B cell (primary cell): Measurements from ENCODE around the gene FBXO24. TPM values are rescaled to one million over a fixed set of nuclear protein-coding genes. Genes with fewer than 3 reads are reported as not detected.

Experiments used
- ATAC-seq: fragments of 200-7000 bp; cut with Tn5 transposase; one replicate; pipeline ENCODE4 v1.10.0; 2021; ENCODE audit warnings: low read depth, mild to moderate bottlenecking, moderate number of reproducible peaks, moderate library complexity
- CTCF ChIA-PET: fragments of 350-600 bp; sonication (Branson Sonifier 250); formaldehyde crosslinking; loops from one replicate; lab custom pipeline; 2021; ENCODE audit warnings: antibody characterized with exemption, inconsistent platforms; lab: Charles Lee
- POLR2A ChIA-PET: fragments of 350-600 bp; sonication (Branson Sonifier 250); formaldehyde crosslinking; loops from one replicate; lab custom pipeline; 2021; ENCODE audit warnings: antibody characterized with exemption; lab: Charles Lee
- DNase-seq: peaks from one replicate; pipeline ENCODE4 v3.0.0; 2013
- H2AFZ ChIP-seq: 2 replicates; pipeline ENCODE4 v1.6.1; 2012; ENCODE audit warnings: mild to moderate bottlenecking, low read depth, low read length; ENCODE audit not compliant: insufficient read depth, poor library complexity, severe bottlenecking
- H3K27ac ChIP-seq, 2 donors: 1 replicate in 1 of 2; 2 replicates in 1 of 2; pipeline ENCODE4 v1.5.1; 2012 to 2013; ENCODE audit warnings: low read length in 2 of 2, mild to moderate bottlenecking in 2 of 2, moderate library complexity in 1 of 2
- H3K27me3 ChIP-seq, 4 experiments: fragments of 200-600 bp in 1 of 4; sonication (generic) in 1 of 4; replicated peaks in 1 of 4; 1 replicate in 2 of 4; 2 replicates in 2 of 4; pipeline versions ENCODE4 v1.6.1 to v1.7.0; 2013 to 2016; ENCODE audit warnings: low read length in 3 of 4, mild to moderate bottlenecking in 2 of 4, mixed read lengths in 1 of 4, moderate library complexity in 1 of 4; ENCODE audit not compliant: insufficient read depth in 4 of 4, control insufficient read depth in 3 of 4; ENCODE audit errors: control extremely low read depth in 1 of 4
- H3K36me3 ChIP-seq, 2 experiments: replicated peaks in 1 of 2; 1 replicate in 1 of 2; 2 replicates in 1 of 2; pipeline versions ENCODE4 v1.6.1 to v1.7.1; 2013; ENCODE audit warnings: low read length in 1 of 2; ENCODE audit not compliant: insufficient read depth in 2 of 2, control insufficient read depth in 1 of 2; ENCODE audit errors: control extremely low read depth in 1 of 2, extremely low read depth in 1 of 2
- H3K4me1 ChIP-seq, 2 donors: fragments of 200-600 bp in 1 of 2; sonication (generic) in 1 of 2; 1 replicate in 1 of 2; 2 replicates in 1 of 2; pipeline versions ENCODE4 v1.5.1 to v1.6.1; 2013 to 2017; ENCODE audit warnings: low read length in 2 of 2; ENCODE audit not compliant: control insufficient read depth in 2 of 2, insufficient read depth in 2 of 2
- H3K4me2 ChIP-seq: replicated peaks from 2 replicates; pipeline ENCODE3; 2012; ENCODE audit warnings: mild to moderate bottlenecking, low read depth, low read length; ENCODE audit not compliant: poor library complexity, severe bottlenecking
- H3K4me3 ChIP-seq, 5 experiments: fragments of 200-600 bp in 1 of 5; sonication (generic) in 1 of 5; 1 replicate in 3 of 5; 2 replicates in 2 of 5; pipeline versions ENCODE4 v1.5.1 to v1.7.0; 2011 to 2016; ENCODE audit warnings: low read length in 4 of 5, mild to moderate bottlenecking in 4 of 5, low read depth in 2 of 5, control low read depth in 1 of 5, moderate library complexity in 1 of 5; ENCODE audit not compliant: insufficient read depth in 1 of 5; ENCODE audit errors: control extremely low read depth in 1 of 5, extremely low read depth in 1 of 5
- H3K79me2 ChIP-seq: fragments of 200-600 bp; sonication (generic); one replicate; pipeline ENCODE4 v1.6.0; 2016; ENCODE audit warnings: low read length; ENCODE audit not compliant: control insufficient read depth, insufficient read depth
- H3K9ac ChIP-seq: fragments of 200-600 bp; sonication (generic); 2 replicates; pipeline ENCODE4 v1.6.1; 2017; ENCODE audit warnings: mild to moderate bottlenecking, low read length, moderate library complexity
- H3K9me3 ChIP-seq, 3 donors: one replicate each; pipeline versions ENCODE4 v1.6.1 to v1.7.1; 2013; ENCODE audit warnings: low read length in 2 of 3; ENCODE audit not compliant: control insufficient read depth in 2 of 3, insufficient read depth in 1 of 3; ENCODE audit errors: control extremely low read depth in 1 of 3
- H4K20me1 ChIP-seq: 2 replicates; pipeline ENCODE4 v1.6.0; 2012; ENCODE audit warnings: mild to moderate bottlenecking, low read length; ENCODE audit not compliant: insufficient read depth, control insufficient read depth, poor library complexity, severe bottlenecking
- H3K27ac Mint-ChIP-seq: one replicate; pipeline ENCODE4 v1.8.0; 2021; ENCODE audit warnings: mixed read lengths
- H3K27me3 Mint-ChIP-seq: one replicate; pipeline ENCODE4 v1.8.0; 2021; ENCODE audit warnings: mixed read lengths
- H3K4me1 Mint-ChIP-seq: one replicate; pipeline ENCODE4 v1.8.0; 2021; ENCODE audit warnings: mixed read lengths
- H3K4me3 Mint-ChIP-seq: one replicate; pipeline ENCODE4 v1.8.0; 2021; ENCODE audit warnings: mixed read lengths
- H3K9me3 Mint-ChIP-seq: one replicate; pipeline ENCODE4 v1.8.0; 2022; ENCODE audit warnings: mixed read lengths; ENCODE audit not compliant: insufficient read depth
- EZH2 ChIP-seq: IDR thresholded peaks from 2 replicates; pipeline ENCODE4 v1.6.1; 2012; ENCODE audit warnings: borderline replicate concordance, low read depth, mild to moderate bottlenecking, moderate library complexity, low read length; ENCODE audit not compliant: insufficient read depth, poor library complexity, severe bottlenecking
- WGBS: methylation state at CpG from one replicate; pipeline ENCODE4 v1.1.5; 2013; ENCODE audit warnings: missing lambda C conversion rate; ENCODE audit not compliant: insufficient coverage; 5-methylcytosine and 5-hydroxymethylcytosine counted together
- intact Hi-C: fragments of 100-400 bp; cut with micrococcal nuclease; formaldehyde crosslinking; loops from one replicate; pipeline ENCODE4 v1.10.0; 2022
- polyA plus RNA-seq: library from polyadenylated mRNA; depleted of rRNA; stranded (reverse); fragments of >200 nt; gene quantifications from 2 replicates; pipeline ENCODE4 v1.2.3, GENCODE V29; 2012
- total RNA-seq, 2 donors: library from RNA; stranded (reverse); fragments of 120-200 nt in 1 of 2; gene quantifications; 1 replicate in 1 of 2; 2 replicates in 1 of 2; pipeline versions ENCODE4 v1.2.3 to v1.2.4, GENCODE V29; 2013 to 2022
- TF ChIP-seq, protein P1 (sequence below): fragments of 200-600 bp; IDR thresholded peaks from one replicate; pipeline ENCODE4 v1.8.0; 2022; ENCODE audit warnings: antibody characterized with exemption, mild to moderate bottlenecking

FBXO24 gene
- total and polyA plus RNA-seq, 2 donors (not counting 1 experiment from before 2014, with no cell fraction given) = 1.2 to 1.6 TPM

DNA sequence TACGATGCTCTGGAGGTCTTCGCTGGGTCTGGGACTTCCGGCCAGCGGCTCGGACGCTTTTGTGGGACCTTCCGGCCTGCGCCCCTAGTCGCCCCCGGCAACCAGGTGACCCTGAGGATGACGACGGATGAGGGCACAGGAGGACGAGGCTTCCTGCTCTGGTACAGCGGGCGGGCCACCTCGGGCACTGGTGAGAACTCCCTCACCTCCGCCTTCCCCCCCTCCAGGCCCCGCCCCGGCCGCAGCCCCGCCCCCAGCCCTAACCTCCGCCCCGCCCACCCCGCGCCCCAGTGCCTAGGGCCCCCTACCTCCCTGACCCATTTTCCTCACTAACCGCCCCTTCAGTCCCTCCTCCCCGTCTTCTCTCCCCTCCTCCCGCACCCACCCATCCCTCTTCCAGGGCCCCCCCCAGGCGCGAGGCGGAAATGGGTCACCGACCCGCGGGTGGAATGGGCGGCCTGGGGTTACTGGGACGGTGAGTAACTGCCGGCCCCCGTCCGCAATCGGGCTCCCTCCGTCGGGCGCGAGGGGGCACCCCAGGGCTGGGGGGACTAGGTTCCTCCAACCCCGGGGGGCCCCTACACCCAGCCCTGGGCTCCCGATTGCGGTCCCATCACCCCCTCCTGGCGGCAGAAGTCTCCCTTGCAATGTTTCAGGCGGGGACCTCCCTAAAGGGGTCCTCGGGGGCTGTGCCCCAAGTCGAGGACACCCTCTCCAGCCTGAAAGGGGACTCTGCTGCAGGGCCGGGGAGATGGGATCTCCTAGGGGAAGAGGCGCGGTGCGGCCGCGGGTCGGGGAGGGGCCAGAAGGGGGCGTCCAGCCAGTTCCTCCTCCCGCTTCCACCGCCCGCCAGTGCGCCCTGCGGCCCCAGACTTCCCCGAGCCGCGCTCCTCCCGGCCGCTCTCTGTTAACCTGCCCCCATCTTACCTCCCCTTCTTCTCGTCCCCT, 18.2 kb downstream of the FBXO24 start:
- Mint-ChIP-seq H3K9me3 (no peaks in the 10 kb centered on the region), H3K4me3 (peak overlapping the region; percentile 90), H3K27me3 (no peaks in the 10 kb centered on the region), H3K27ac (peak overlapping the region; percentile 80), H3K4me1 (peaks cover 12% of the 10 kb centered on the region)
- Histone ChIP-seq H3K9me3 (no peaks in the 10 kb centered on the region), H3K27ac (peak overlapping the region; percentile 43 to 54), H3K4me3 (peak overlapping the region; percentile 36 to 85 (median 75)), H2AFZ (peak overlapping the region; percentile 95), H4K20me1 (no peaks in the 10 kb centered on the region), H3K9ac (peak overlapping the region; percentile 80), H3K27me3 (no peaks in the 10 kb centered on the region), H3K79me2 (no peaks in the 10 kb centered on the region), H3K36me3 (no peaks in the 10 kb centered on the region), H3K4me2 (peak overlapping the region; percentile 99), H3K4me1 (peaks cover 15 to 25% of the 10 kb centered on the region in 2 donors)
- TF ChIP-seq EZH2 = no peak
- TF ChIP-seq, protein P1, sequence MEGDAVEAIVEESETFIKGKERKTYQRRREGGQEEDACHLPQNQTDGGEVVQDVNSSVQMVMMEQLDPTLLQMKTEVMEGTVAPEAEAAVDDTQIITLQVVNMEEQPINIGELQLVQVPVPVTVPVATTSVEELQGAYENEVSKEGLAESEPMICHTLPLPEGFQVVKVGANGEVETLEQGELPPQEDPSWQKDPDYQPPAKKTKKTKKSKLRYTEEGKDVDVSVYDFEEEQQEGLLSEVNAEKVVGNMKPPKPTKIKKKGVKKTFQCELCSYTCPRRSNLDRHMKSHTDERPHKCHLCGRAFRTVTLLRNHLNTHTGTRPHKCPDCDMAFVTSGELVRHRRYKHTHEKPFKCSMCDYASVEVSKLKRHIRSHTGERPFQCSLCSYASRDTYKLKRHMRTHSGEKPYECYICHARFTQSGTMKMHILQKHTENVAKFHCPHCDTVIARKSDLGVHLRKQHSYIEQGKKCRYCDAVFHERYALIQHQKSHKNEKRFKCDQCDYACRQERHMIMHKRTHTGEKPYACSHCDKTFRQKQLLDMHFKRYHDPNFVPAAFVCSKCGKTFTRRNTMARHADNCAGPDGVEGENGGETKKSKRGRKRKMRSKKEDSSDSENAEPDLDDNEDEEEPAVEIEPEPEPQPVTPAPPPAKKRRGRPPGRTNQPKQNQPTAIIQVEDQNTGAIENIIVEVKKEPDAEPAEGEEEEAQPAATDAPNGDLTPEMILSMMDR = peak; percentile 68
- ChIA-PET CTCF (interaction anchor here (0.8 to 2.5 kb wide), 13 partner anchors 8 to 122 kb away, joined by 3 to 11 read pairs (median 4); partner anchors contain the start of genes FBXO24, LRCH4 and MOSPD3), POLR2A (interaction anchor here (0.6 to 2.0 kb wide), 10 partner anchors 8 to 101 kb away, joined by 3 to 18 read pairs (median 4); partner anchors contain the start of genes FBXO24, LRCH4, MOSPD3 and POP7)
- WGBS = 2% methylated on average over 56 of the region's 70 CpGs
- peak; percentile 75 for ATAC-seq
- intact Hi-C loops = loop anchor here (1.0 to 2.0 kb wide), 9 partner anchors 8 to 101 kb away; partner anchors contain the start of genes AGFG2, FBXO24, GNB2 and LRCH4
- DNase-seq = peak; percentile 85
